Esophagus squamous epithelium (tissue), 4 donors: ENCODE results near the gene ZNF441.

Experiments used
- POLR2A ChIP-seq, 4 donors: fragments of 450-650 bp; IDR thresholded peaks; one replicate each; pipeline ENCODE4 v1.6.1; 2017; ENCODE audit warnings: antibody characterized with exemption in 4 of 4, mild to moderate bottlenecking in 4 of 4, moderate library complexity in 3 of 4
- TF ChIP-seq, protein P1 (sequence below), 6 experiments: fragments of 450-650 bp in 4 of 6; fragments of 200-600 bp in 2 of 6; sonication (generic) in 2 of 6; IDR thresholded peaks; one replicate each; pipeline ENCODE4 v1.5.1; 2016 to 2019; ENCODE audit warnings: antibody characterized with exemption in 6 of 6, mild to moderate bottlenecking in 4 of 6, moderate library complexity in 4 of 6

DNA sequence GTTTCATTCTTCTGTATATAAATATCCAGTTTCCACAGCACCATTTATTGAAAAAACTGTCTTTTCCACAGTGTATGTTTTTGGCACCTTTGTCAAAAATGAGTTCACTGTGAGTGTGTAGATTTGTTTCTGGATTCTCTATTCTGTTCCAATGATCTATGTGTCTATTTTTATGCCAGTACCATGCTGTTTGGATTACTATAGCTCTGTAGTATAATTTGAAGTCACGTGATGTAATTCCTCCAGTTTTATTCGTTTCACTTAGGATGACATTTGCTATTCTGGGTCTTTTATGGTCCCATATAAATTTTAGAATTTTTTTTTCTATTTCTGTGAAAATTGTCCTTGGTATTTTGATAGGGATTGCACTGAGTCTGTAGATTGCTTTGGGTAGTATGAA is 17.0 kb upstream of the ZNF441 start:
- TF ChIP-seq, protein P1, sequence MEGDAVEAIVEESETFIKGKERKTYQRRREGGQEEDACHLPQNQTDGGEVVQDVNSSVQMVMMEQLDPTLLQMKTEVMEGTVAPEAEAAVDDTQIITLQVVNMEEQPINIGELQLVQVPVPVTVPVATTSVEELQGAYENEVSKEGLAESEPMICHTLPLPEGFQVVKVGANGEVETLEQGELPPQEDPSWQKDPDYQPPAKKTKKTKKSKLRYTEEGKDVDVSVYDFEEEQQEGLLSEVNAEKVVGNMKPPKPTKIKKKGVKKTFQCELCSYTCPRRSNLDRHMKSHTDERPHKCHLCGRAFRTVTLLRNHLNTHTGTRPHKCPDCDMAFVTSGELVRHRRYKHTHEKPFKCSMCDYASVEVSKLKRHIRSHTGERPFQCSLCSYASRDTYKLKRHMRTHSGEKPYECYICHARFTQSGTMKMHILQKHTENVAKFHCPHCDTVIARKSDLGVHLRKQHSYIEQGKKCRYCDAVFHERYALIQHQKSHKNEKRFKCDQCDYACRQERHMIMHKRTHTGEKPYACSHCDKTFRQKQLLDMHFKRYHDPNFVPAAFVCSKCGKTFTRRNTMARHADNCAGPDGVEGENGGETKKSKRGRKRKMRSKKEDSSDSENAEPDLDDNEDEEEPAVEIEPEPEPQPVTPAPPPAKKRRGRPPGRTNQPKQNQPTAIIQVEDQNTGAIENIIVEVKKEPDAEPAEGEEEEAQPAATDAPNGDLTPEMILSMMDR (IDR thresholded peaks at IDR 0.05) = no peak
- no peak for TF ChIP-seq POLR2A (IDR thresholded peaks at IDR 0.05)
